Right lobe of liver (tissue), 4 donors: ENCODE results near the gene ZRANB1.

Experiments
- CTCF ChIP-seq, 4 donors: fragments of 200-600 bp in 3 of 4; fragments of 450-650 bp in 1 of 4; IDR thresholded peaks; one replicate each; pipeline versions ENCODE4 v1.5.1 to v1.8.0; 2016 to 2022; ENCODE audit warnings: antibody characterized with exemption in 4 of 4, mild to moderate bottlenecking in 2 of 4
- POLR2A ChIP-seq: fragments of 450-650 bp; IDR thresholded peaks from one replicate; pipeline ENCODE4 v1.6.1; 2017; ENCODE audit warnings: antibody characterized with exemption, mild to moderate bottlenecking
- donor health status: DM: no; HTN: no; CAD: no.
- donor health status: DM: no; HTN: no; CAD: no.
- donor health status: DM: no; HTN: yes; CAD: no.

- no peak for TF ChIP-seq CTCF (IDR thresholded peaks at IDR 0.05)
- no peak for TF ChIP-seq POLR2A
Observed at GRCh38 chr10:124987788-124988187, 45.9 kb downstream of the ZRANB1 start.
